ENCODE data around the gene MRPL54.

GRCh38 chr19:3750211-3750610 lies 12.3 kb upstream of the MRPL54 start:
- TF ChIP-seq CTCF (IDR thresholded peaks at IDR 0.05) (no peak), POLR2A (IDR thresholded peaks at IDR 0.05) (no peak)

Measured in testis (tissue), 2 donors.